ENCODE results near the gene EME2.

The EME2 gene

DNA sequence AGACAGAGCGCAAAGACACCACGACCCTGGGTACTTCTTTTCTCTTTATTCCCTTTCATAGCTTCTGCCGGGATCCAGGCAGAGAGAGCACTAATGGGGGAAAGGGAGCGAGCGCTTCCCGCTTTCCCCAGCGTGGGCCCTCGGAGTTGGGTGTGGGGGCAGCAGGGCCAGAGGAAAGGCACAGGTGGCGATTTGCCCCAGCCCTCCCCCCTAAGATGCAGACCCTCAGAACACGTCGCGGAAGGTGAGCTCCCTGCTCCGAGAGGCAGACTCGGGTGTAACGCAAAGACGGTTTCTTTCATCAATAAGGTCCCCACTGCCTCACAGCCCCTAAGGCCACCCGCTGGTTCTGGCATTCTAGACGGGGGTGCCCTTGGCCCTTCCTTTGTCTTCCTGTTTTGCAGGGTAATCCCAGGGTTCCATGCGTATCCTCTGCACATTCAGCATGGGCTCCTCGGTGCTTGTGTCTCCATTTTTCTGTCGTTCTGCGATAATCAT is 697 bp upstream of the EME2 start:
- H3K4ac ChIP-seq (ENCODE audit: low read depth in 1 of 2, low read length in 2 of 2), result peak overlapping the region; percentile 67 to 87
- DNase-seq, result peak; percentile 33

GRCh38 chr16:1772908-1773702 is 495 bp downstream of the EME2 start, which contains the start of gene MRPS34:
TSS of gene MRPS34 (minus strand) at chr16:1773134. CDS start at chr16:1773119, 15 bp downstream.
- peak within 1 kb of the TSS; percentile 87 for H3K9ac ChIP-seq (ENCODE audit: low read length)

More for the DNA sequence above, 697 bp upstream of the EME2 start:
- Histone ChIP-seq H2AK5ac (ENCODE audit: low read length, severe bottlenecking) (no peak overlapping the region), H3K27ac (ENCODE audit: low read length, poor library complexity, severe bottlenecking) (peak overlapping the region; percentile 64), H3K14ac (ENCODE audit: low read length in 2 of 2) (no peak overlapping the region), H3K4me1 (ENCODE audit: control insufficient read depth, insufficient read depth, low read depth, low read length) (peaks cover 45% of the 10 kb centered on the region), H3K18ac (ENCODE audit: low read depth in 1 of 2, low read length in 2 of 2) (no peak overlapping the region), H3K4me3 (ENCODE audit: insufficient read depth in 1 of 2, low read depth in 1 of 2, low read length in 2 of 2) (peak overlapping the region; percentile 87 to 92), H2BK12ac (ENCODE audit: low read length in 2 of 2) (no peak overlapping the region), H3K36me3 (ENCODE audit: control insufficient read depth in 1 of 2, insufficient read depth in 2 of 2, low read depth in 1 of 2, low read length in 2 of 2) (peaks cover 40 to 63% of the 10 kb centered on the region in 2 experiments), H2BK5ac (ENCODE audit: low read depth, low read length, poor library complexity, severe bottlenecking) (no peak overlapping the region), H3K9me3 (ENCODE audit: control insufficient read depth, low read length) (no peaks in the 10 kb centered on the region), H3K27me3 (ENCODE audit: control insufficient read depth in 1 of 2, insufficient read depth in 1 of 2, low read length in 2 of 2) (no peaks in the 10 kb centered on the region), H3K4me2 (ENCODE audit: low read length, poor library complexity, severe bottlenecking) (peak overlapping the region; percentile 55), H4K91ac (ENCODE audit: low read length) (no peak overlapping the region), H3K9ac (ENCODE audit: low read length) (peak overlapping the region; percentile 87), H3K23ac (ENCODE audit: low read length in 2 of 2) (no peak overlapping the region), H3K79me1 (replicated peaks; ENCODE audit: low read length, poor library complexity, severe bottlenecking) (peaks cover 26% of the 10 kb centered on the region), H4K8ac (ENCODE audit: low read length) (peak overlapping the region; percentile 45), H2AFZ (ENCODE audit: low read depth, low read length) (no peak overlapping the region), H2BK15ac (ENCODE audit: low read depth, poor library complexity, severe bottlenecking) (no peak overlapping the region), H2BK120ac (ENCODE audit: low read depth, low read length) (no peak overlapping the region)
- WGBS, result 9% methylated on average over 20 of the region's 22 CpGs

GRCh38 chr16:1773703-1774447 is 1.3 kb downstream of the EME2 start:
- Histone ChIP-seq H3K14ac (ENCODE audit: low read length in 2 of 2) (peak overlapping the region in 1 of 2 experiments; percentile 2), H3K4ac (ENCODE audit: low read depth in 1 of 2, low read length in 2 of 2) (peak overlapping the region; percentile 74 to 76), H2AK5ac (ENCODE audit: low read length, severe bottlenecking) (no peak overlapping the region), H2BK5ac (ENCODE audit: low read depth, low read length, poor library complexity, severe bottlenecking) (peak overlapping the region; percentile 34), H3K18ac (ENCODE audit: low read depth in 1 of 2, low read length in 2 of 2) (peak overlapping the region; percentile 63 to 98), H3K9ac (ENCODE audit: low read length) (peak overlapping the region; percentile 87), H3K4me2 (ENCODE audit: low read length, poor library complexity, severe bottlenecking) (peak overlapping the region; percentile 96), H3K27me3 (ENCODE audit: control insufficient read depth in 1 of 2, insufficient read depth in 1 of 2, low read length in 2 of 2) (no peaks in the 10 kb centered on the region), H3K27ac (ENCODE audit: low read length, poor library complexity, severe bottlenecking) (peak overlapping the region; percentile 41), H4K91ac (ENCODE audit: low read length) (peak overlapping the region; percentile 58), H2AFZ (ENCODE audit: low read depth, low read length) (peak overlapping the region; percentile 47), H2BK120ac (ENCODE audit: low read depth, low read length) (no peak overlapping the region), H3K4me1 (ENCODE audit: control insufficient read depth, insufficient read depth, low read depth, low read length) (peaks cover 63% of the 10 kb centered on the region), H3K9me3 (ENCODE audit: control insufficient read depth, low read length) (no peaks in the 10 kb centered on the region), H2BK15ac (ENCODE audit: low read depth, poor library complexity, severe bottlenecking) (no peak overlapping the region), H3K4me3 (ENCODE audit: insufficient read depth in 1 of 2, low read depth in 1 of 2, low read length in 2 of 2) (peak overlapping the region; percentile 87 to 92), H4K8ac (ENCODE audit: low read length) (peak overlapping the region; percentile 31), H2BK12ac (ENCODE audit: low read length in 2 of 2) (no peak overlapping the region), H3K23ac (ENCODE audit: low read length in 2 of 2) (peak overlapping the region in 1 of 2 experiments; percentile 99), H3K36me3 (ENCODE audit: control insufficient read depth in 1 of 2, insufficient read depth in 2 of 2, low read depth in 1 of 2, low read length in 2 of 2) (peaks cover 34 to 63% of the 10 kb centered on the region in 2 experiments), H3K79me1 (replicated peaks; ENCODE audit: low read length, poor library complexity, severe bottlenecking) (peaks cover 26% of the 10 kb centered on the region)
- DNase-seq, result peak; percentile 41
- 29% methylated on average over 45 of the region's 45 CpGs for WGBS

More at GRCh38 chr16:1772908-1773702, 495 bp downstream of the EME2 start, which contains the start of gene MRPS34:
- Histone ChIP-seq H2AFZ (ENCODE audit: low read depth, low read length) (peak within 1 kb of the TSS; percentile 84), H2BK120ac (ENCODE audit: low read depth, low read length) (peak within 1 kb of the TSS; percentile 71), H3K4me3 (ENCODE audit: insufficient read depth in 1 of 2, low read depth in 1 of 2, low read length in 2 of 2) (peak within 1 kb of the TSS; percentile 87 to 92), H2BK15ac (ENCODE audit: low read depth, poor library complexity, severe bottlenecking) (peak within 1 kb of the TSS; percentile 63), H3K79me1 (replicated peaks; ENCODE audit: low read length, poor library complexity, severe bottlenecking) (peaks cover 26% of the 10 kb centered on the region), H3K27ac (ENCODE audit: low read length, poor library complexity, severe bottlenecking) (peak within 1 kb of the TSS; percentile 64), H2BK5ac (ENCODE audit: low read depth, low read length, poor library complexity, severe bottlenecking) (peak within 1 kb of the TSS; percentile 66), H3K27me3 (ENCODE audit: control insufficient read depth in 1 of 2, insufficient read depth in 1 of 2, low read length in 2 of 2) (no peaks in the 10 kb centered on the region), H3K36me3 (ENCODE audit: control insufficient read depth in 1 of 2, insufficient read depth in 2 of 2, low read depth in 1 of 2, low read length in 2 of 2) (peaks cover 40 to 63% of the 10 kb centered on the region in 2 experiments), H2AK5ac (ENCODE audit: low read length, severe bottlenecking) (no peak within 1 kb of the TSS), H3K4ac (ENCODE audit: low read depth in 1 of 2, low read length in 2 of 2) (peak within 1 kb of the TSS; percentile 79 to 95), H3K18ac (ENCODE audit: low read depth in 1 of 2, low read length in 2 of 2) (peak within 1 kb of the TSS; percentile 94 to 98), H3K23ac (ENCODE audit: low read length in 2 of 2) (peak within 1 kb of the TSS in 1 of 2 experiments; percentile 99), H3K4me1 (ENCODE audit: control insufficient read depth, insufficient read depth, low read depth, low read length) (peaks cover 55% of the 10 kb centered on the region), H4K8ac (ENCODE audit: low read length) (peak within 1 kb of the TSS; percentile 97), H2BK12ac (ENCODE audit: low read length in 2 of 2) (peak within 1 kb of the TSS in 1 of 2 experiments; percentile 39), H3K14ac (ENCODE audit: low read length in 2 of 2) (peak within 1 kb of the TSS in 1 of 2 experiments; percentile 99), H4K91ac (ENCODE audit: low read length) (peak within 1 kb of the TSS; percentile 97), H3K9me3 (ENCODE audit: control insufficient read depth, low read length) (no peaks in the 10 kb centered on the region), H3K4me2 (ENCODE audit: low read length, poor library complexity, severe bottlenecking) (peak within 1 kb of the TSS; percentile 96)
- WGBS, result 1% methylated on average over 66 of the region's 108 CpGs
- peak; percentile 85 for DNase-seq
